IPS-18a (cell line): Measurements from ENCODE around the gene SPSB4.

Experiments
- H3K27ac ChIP-seq: one replicate; pipeline ENCODE4 v1.5.1; 2013; ENCODE audit warnings: low read length
- H3K27me3 ChIP-seq: one replicate; pipeline ENCODE4 v1.6.1; 2013; ENCODE audit warnings: mild to moderate bottlenecking, low read length; ENCODE audit not compliant: control insufficient read depth, insufficient read depth
- H3K36me3 ChIP-seq: one replicate; pipeline ENCODE4 v1.6.1; 2013; ENCODE audit warnings: low read depth, low read length; ENCODE audit not compliant: control insufficient read depth
- H3K4me1 ChIP-seq: one replicate; pipeline ENCODE4 v1.6.1; 2013; ENCODE audit warnings: low read depth, low read length; ENCODE audit not compliant: control insufficient read depth
- H3K4me3 ChIP-seq: one replicate; pipeline ENCODE4 v1.5.1; 2013; ENCODE audit warnings: low read length
- H3K9ac ChIP-seq: one replicate; pipeline ENCODE4 v1.6.1; 2013; ENCODE audit warnings: mild to moderate bottlenecking, low read length, moderate library complexity
- H3K9me3 ChIP-seq: one replicate; pipeline ENCODE4 v1.6.1; 2013; ENCODE audit warnings: low read depth, low read length; ENCODE audit not compliant: control insufficient read depth

Gene SPSB4

GRCh38 chr3:141067206-141067974 is 16.2 kb downstream of the SPSB4 start:
- Histone ChIP-seq H3K4me1 (peaks cover 31% of the 10 kb centered on the region), H3K36me3 (no peaks in the 10 kb centered on the region), H3K9me3 (no peaks in the 10 kb centered on the region), H3K27ac (no peak overlapping the region), H3K4me3 (no peak overlapping the region), H3K27me3 (peaks cover 35% of the 10 kb centered on the region), H3K9ac (no peak overlapping the region)

DNA sequence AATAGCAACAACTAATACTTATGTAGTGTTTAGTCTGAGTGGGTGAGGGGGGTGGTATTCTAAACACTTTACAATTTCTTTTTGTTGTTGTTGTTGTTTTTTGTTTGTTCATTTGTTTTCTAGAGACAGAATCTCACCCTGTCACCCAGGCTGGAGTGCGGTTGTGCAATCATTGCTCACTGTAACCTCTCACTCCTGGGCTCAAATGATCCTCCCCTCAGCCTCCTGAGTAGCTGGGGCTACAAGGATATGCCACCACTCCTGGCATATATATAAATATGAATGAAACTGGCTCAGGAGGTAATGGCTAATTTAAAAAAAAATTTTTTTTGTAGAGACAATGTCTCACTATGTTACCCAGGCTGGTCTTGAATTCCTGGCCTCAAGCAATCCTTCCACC is 19.1 kb downstream of the SPSB4 start:
- Histone ChIP-seq H3K4me1 (peaks cover 58% of the 10 kb centered on the region), H3K27me3 (peaks cover 41% of the 10 kb centered on the region), H3K9ac (no peak overlapping the region), H3K27ac (no peak overlapping the region), H3K36me3 (no peaks in the 10 kb centered on the region), H3K4me3 (no peak overlapping the region), H3K9me3 (no peaks in the 10 kb centered on the region)

DNA sequence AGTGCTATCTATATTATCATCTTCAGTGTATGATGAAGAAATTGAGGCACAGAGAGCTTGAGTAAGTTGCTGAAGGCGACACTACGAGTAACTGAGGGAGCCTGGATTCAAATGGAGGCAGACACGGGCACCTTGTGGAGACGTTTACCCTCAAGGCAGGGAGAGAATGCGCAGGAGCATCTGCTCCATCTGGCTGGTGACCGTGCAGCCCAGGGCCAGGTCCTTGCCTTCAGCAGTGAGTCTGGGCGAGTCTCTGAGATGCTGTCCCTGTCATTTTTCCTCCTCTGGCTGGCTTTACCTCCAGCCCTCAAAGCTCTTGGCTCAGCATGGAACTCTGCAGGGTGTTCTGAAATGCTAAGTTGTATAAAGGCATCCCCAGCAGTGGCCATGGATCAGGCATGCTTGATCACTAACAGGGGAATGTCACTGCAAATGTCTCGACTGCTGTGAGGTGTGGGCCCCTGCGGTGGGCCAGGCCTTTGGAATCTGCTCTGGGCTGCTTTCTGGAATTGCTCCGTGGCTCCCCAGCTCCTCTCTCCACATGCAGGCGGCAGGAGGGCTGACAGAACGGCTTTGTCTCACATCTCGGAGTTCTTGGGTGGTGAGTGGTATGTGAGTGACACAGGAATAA is 19.7 kb downstream of the SPSB4 start:
- Histone ChIP-seq H3K27ac (no peak overlapping the region), H3K36me3 (no peaks in the 10 kb centered on the region), H3K4me1 (peaks cover 61% of the 10 kb centered on the region), H3K9me3 (no peaks in the 10 kb centered on the region), H3K9ac (no peak overlapping the region), H3K27me3 (peaks cover 41% of the 10 kb centered on the region), H3K4me3 (no peak overlapping the region)

GRCh38 chr3:141071681-141072260 is 20.6 kb downstream of the SPSB4 start:
- no peaks in the 10 kb centered on the region for H3K9me3 ChIP-seq
- no peak overlapping the region for H3K9ac ChIP-seq
- peaks cover 41% of the 10 kb centered on the region for H3K27me3 ChIP-seq

GRCh38 chr3:141072950-141073349 is 21.8 kb downstream of the SPSB4 start:
- Histone ChIP-seq H3K9ac (no peak overlapping the region), H3K4me3 (no peak overlapping the region), H3K27ac (no peak overlapping the region), H3K9me3 (no peaks in the 10 kb centered on the region), H3K36me3 (no peaks in the 10 kb centered on the region), H3K27me3 (peaks cover 39% of the 10 kb centered on the region), H3K4me1 (peaks cover 80% of the 10 kb centered on the region)

More at GRCh38 chr3:141071681-141072260, 20.6 kb downstream of the SPSB4 start:
- Histone ChIP-seq H3K27ac (no peak overlapping the region), H3K4me3 (no peak overlapping the region), H3K4me1 (peaks cover 69% of the 10 kb centered on the region), H3K36me3 (no peaks in the 10 kb centered on the region)

- no peak overlapping the region for H3K27ac ChIP-seq
- H3K4me1 ChIP-seq = peaks cover 86% of the 10 kb centered on the region
These were observed 22.4 kb downstream of the SPSB4 start for GRCh38 chr3:141073580-141073979.

GRCh38 chr3:141074529-141074928 is 23.4 kb downstream of the SPSB4 start:
- peaks cover 23% of the 10 kb centered on the region for H3K27me3 ChIP-seq
- no peaks in the 10 kb centered on the region for H3K9me3 ChIP-seq
- no peak overlapping the region for H3K9ac ChIP-seq
- peak overlapping the region; percentile 4 for H3K4me3 ChIP-seq
- peaks cover 83% of the 10 kb centered on the region for H3K4me1 ChIP-seq
- no peaks in the 10 kb centered on the region for H3K36me3 ChIP-seq
- no peak overlapping the region for H3K27ac ChIP-seq

More at GRCh38 chr3:141073580-141073979, 22.4 kb downstream of the SPSB4 start:
- H3K9me3 ChIP-seq = no peaks in the 10 kb centered on the region
- H3K9ac ChIP-seq = no peak overlapping the region
- H3K27me3 ChIP-seq = peaks cover 33% of the 10 kb centered on the region
- no peak overlapping the region for H3K4me3 ChIP-seq
- no peaks in the 10 kb centered on the region for H3K36me3 ChIP-seq

- H3K9ac ChIP-seq = no peak overlapping the region
- H3K4me3 ChIP-seq = no peak overlapping the region
- no peak overlapping the region for H3K27ac ChIP-seq
- peaks cover 81% of the 10 kb centered on the region for H3K4me1 ChIP-seq
- H3K27me3 ChIP-seq = peaks cover 14% of the 10 kb centered on the region
- no peaks in the 10 kb centered on the region for H3K36me3 ChIP-seq
- no peaks in the 10 kb centered on the region for H3K9me3 ChIP-seq
These were observed 25.1 kb downstream of the SPSB4 start for GRCh38 chr3:141076036-141076773.

DNA sequence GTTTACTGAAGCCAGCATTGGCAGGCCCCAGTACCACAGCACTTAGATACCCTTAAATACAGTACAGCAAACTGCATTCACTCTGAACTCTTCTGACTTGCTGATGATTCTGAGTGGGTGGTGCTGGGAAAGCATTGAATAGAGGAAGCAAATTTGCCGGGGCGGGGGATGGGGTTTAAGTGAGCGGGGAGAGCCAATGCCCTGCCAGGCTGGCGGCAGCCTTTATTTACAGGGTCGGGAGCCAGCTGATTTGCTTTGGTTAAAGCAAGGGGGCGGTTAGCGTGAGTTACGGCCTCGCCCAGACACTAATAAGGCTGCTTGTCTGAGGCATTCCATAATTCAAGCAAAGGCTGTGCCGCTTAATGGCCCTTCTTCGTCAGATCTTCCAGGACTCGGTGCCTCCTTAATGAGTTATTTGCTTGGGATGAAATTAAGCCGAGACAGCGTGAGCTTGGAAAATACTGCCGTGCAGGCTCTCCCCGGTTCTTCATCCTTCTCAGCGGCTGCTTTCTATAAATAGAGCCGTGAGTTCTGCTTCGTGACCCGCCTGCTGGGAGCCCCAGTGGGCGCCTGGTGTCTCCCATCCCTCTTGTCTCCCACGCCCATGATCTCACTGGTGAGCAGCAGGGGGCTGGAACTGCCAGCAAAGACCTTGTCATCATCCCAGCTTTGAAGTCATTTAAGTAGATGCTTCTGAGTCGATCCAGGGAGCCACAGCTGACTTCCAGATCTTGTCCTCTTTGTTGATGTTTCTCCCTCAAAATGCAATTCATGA is 25.8 kb downstream of the SPSB4 start:
- H3K36me3 ChIP-seq = no peaks in the 10 kb centered on the region
- no peak overlapping the region for H3K4me3 ChIP-seq
- H3K4me1 ChIP-seq = peaks cover 80% of the 10 kb centered on the region
- no peak overlapping the region for H3K9ac ChIP-seq
- H3K9me3 ChIP-seq = no peaks in the 10 kb centered on the region
- H3K27me3 ChIP-seq = peaks cover 10% of the 10 kb centered on the region
- H3K27ac ChIP-seq = no peak overlapping the region

GRCh38 chr3:141077631-141078030 is 26.5 kb downstream of the SPSB4 start:
- peaks cover 78% of the 10 kb centered on the region for H3K4me1 ChIP-seq

GRCh38 chr3:141078200-141078599 is 27.1 kb downstream of the SPSB4 start:
- Histone ChIP-seq H3K9me3 (no peaks in the 10 kb centered on the region), H3K27me3 (no peaks in the 10 kb centered on the region), H3K4me1 (peaks cover 72% of the 10 kb centered on the region), H3K36me3 (no peaks in the 10 kb centered on the region), H3K27ac (no peak overlapping the region), H3K9ac (no peak overlapping the region), H3K4me3 (no peak overlapping the region)

More at GRCh38 chr3:141077631-141078030, 26.5 kb downstream of the SPSB4 start:
- no peaks in the 10 kb centered on the region for H3K36me3 ChIP-seq
- no peak overlapping the region for H3K27ac ChIP-seq
- no peak overlapping the region for H3K9ac ChIP-seq
- peaks cover 3% of the 10 kb centered on the region for H3K27me3 ChIP-seq
- no peaks in the 10 kb centered on the region for H3K9me3 ChIP-seq
- H3K4me3 ChIP-seq = no peak overlapping the region
